ENCODE measurements around the gene NME1. TPM values are rescaled to one million over a fixed set of nuclear protein-coding genes. Genes with fewer than 3 reads are reported as not detected.
A peak's percentile ranks its signal among the peaks of the same experiment; 100 is the strongest.

The NME1 gene
- total RNA-seq, 1 experiment from 2014 or later: 238 TPM

- TF ChIP-seq NFYB (CRISPR knock-in tag; conservative IDR thresholded peaks at IDR 0.05; ENCODE audit: low read depth): peak; percentile 42; the same call in 1 of the 2 replicates
- TF ChIP-seq ESRRA (CRISPR knock-in tag; IDR thresholded peaks at IDR 0.05; ENCODE audit: borderline replicate concordance): no peak
- TF ChIP-seq USF1 (CRISPR knock-in tag; IDR thresholded peaks at IDR 0.05): no peak
- no peak for TF ChIP-seq ATF3 (CRISPR knock-in tag; conservative IDR thresholded peaks at IDR 0.05)
- no peak for TF ChIP-seq E2F1 (CRISPR knock-in tag; IDR thresholded peaks at IDR 0.05)
- TF ChIP-seq ZMAT4 (CRISPR knock-in tag; IDR thresholded peaks at IDR 0.05): no peak
These were observed 32.4 kb upstream of the NME1 start, which contains the start of gene SPAG9 (continued) for GRCh38 chr17:51120739-51121619.

- POLR2A ChIA-PET: interaction anchor here (1.0 to 2.2 kb wide), 5 partner anchors 31 to 255 kb away, joined by 4 to 11 read pairs (median 5); partner anchors contain the start of genes NME1, NME2 and TOB1
- Mint-ChIP-seq H3K9me3 (no peaks in the 10 kb centered on the region), H3K27ac (peak overlapping the region; percentile 99), H3K4me3 (peak overlapping the region; percentile 96), H3K36me3 (no peaks in the 10 kb centered on the region), H3K4me1 (peaks cover 27% of the 10 kb centered on the region), H3K27me3 (ENCODE audit: low read depth) (no peaks in the 10 kb centered on the region)
- DNase-seq (ENCODE audit: low spot score): peak; percentile 45
- CTCF ChIA-PET: interaction anchor here (1.0 to 2.3 kb wide), 4 partner anchors 32 to 121 kb away, joined by 3 to 23 read pairs (median 4); partner anchors contain the start of genes NME1 and NME2
- ATAC-seq: peak; percentile 16
- TF ChIP-seq SMAD4 (CRISPR knock-in tag; IDR thresholded peaks at IDR 0.05) (no peak), TCF7 (CRISPR knock-in tag; IDR thresholded peaks at IDR 0.05; ENCODE audit: low read depth) (no peak), ATF1 (CRISPR knock-in tag; IDR thresholded peaks at IDR 0.05) (no peak), USF2 (CRISPR knock-in tag; IDR thresholded peaks at IDR 0.05) (peak; percentile 86), ZNF121 (CRISPR knock-in tag; IDR thresholded peaks at IDR 0.05) (no peak), NFE2L1 (CRISPR knock-in tag; IDR thresholded peaks at IDR 0.05) (0 out of 2 replicates have a peak, but pooled peaks have one; percentile 75), CDX4 (CRISPR knock-in tag; IDR thresholded peaks at IDR 0.05; ENCODE audit: borderline replicate concordance) (no peak), ATF6 (CRISPR knock-in tag; IDR thresholded peaks at IDR 0.05) (no peak), ZNF138 (CRISPR knock-in tag; conservative IDR thresholded peaks at IDR 0.05) (no peak), MAX (CRISPR knock-in tag; IDR thresholded peaks at IDR 0.05) (peak; percentile 49; the same call in 1 of the 2 replicates), PREB (CRISPR knock-in tag; IDR thresholded peaks at IDR 0.05; ENCODE audit: borderline replicate concordance) (no peak), TEAD4 (CRISPR knock-in tag; IDR thresholded peaks at IDR 0.05) (no peak), ZNF671 (CRISPR knock-in tag; IDR thresholded peaks at IDR 0.05) (no peak), E2F5 (CRISPR knock-in tag; IDR thresholded peaks at IDR 0.05) (no peak), FOXK1 (CRISPR knock-in tag; IDR thresholded peaks at IDR 0.05) (peak; percentile 59; the same call in 1 of the 2 replicates), ERG (CRISPR knock-in tag; IDR thresholded peaks at IDR 0.05) (no peak), FOXP1 (CRISPR knock-in tag; IDR thresholded peaks at IDR 0.05; ENCODE audit: borderline replicate concordance) (no peak)
These were observed 31.5 kb upstream of the NME1 start for GRCh38 chr17:51121620-51122472.

All from WTC11 (cell line).